CD4-positive, CD25-positive, alpha-beta regulatory T cell (primary cell): Measurements from ENCODE around the gene SMTN. TPM values are rescaled to one million over a fixed set of nuclear protein-coding genes. Genes with fewer than 3 reads are reported as not detected.

Source experiments
- ATAC-seq, 2 donors: fragments of 150-1000 bp; cut with Tn5 transposase; one replicate each; pipeline ENCODE4 v1.10.0; 2021; ENCODE audit warnings: low read depth in 2 of 2, moderate number of reproducible peaks in 2 of 2, moderate library complexity in 1 of 2
- DNase-seq, 3 donors: peaks; one replicate each; pipeline versions ENCODE4 v3.0.0 to v3.0.0-alpha.2; 2012 to 2022; ENCODE audit warnings: mixed read lengths in 1 of 3
- H3K27ac ChIP-seq: one replicate; pipeline ENCODE4 v1.7.0; 2013; ENCODE audit warnings: mild to moderate bottlenecking, low read length; ENCODE audit not compliant: insufficient read depth, poor library complexity, severe bottlenecking
- H3K27me3 ChIP-seq: one replicate; pipeline ENCODE4 v1.7.0; 2013; ENCODE audit warnings: low read length; ENCODE audit not compliant: control insufficient read depth, insufficient read depth
- H3K36me3 ChIP-seq: one replicate; pipeline ENCODE4 v1.7.0; 2013; ENCODE audit warnings: mild to moderate bottlenecking, low read length, moderate library complexity; ENCODE audit not compliant: control insufficient read depth, insufficient read depth
- H3K4me1 ChIP-seq: 2 replicates; pipeline ENCODE4 v1.7.0; 2013; ENCODE audit warnings: mild to moderate bottlenecking, low read length; ENCODE audit not compliant: insufficient read depth, control insufficient read depth, poor library complexity, severe bottlenecking
- H3K4me3 ChIP-seq: one replicate; pipeline ENCODE4 v1.7.0; 2013; ENCODE audit warnings: low read depth, mild to moderate bottlenecking, low read length, moderate library complexity
- H3K9me3 ChIP-seq, 2 experiments: 1 replicate in 1 of 2; 2 replicates in 1 of 2; pipeline ENCODE4 v1.7.0; 2013; ENCODE audit warnings: low read length in 2 of 2, mild to moderate bottlenecking in 1 of 2, moderate library complexity in 1 of 2; ENCODE audit not compliant: control insufficient read depth in 2 of 2
- H3K27ac Mint-ChIP-seq, 3 donors: one replicate each; pipeline ENCODE4 v1.8.0; 2020 to 2022; ENCODE audit warnings: mild to moderate bottlenecking in 3 of 3, mixed read lengths in 3 of 3, moderate library complexity in 2 of 3
- H3K27me3 Mint-ChIP-seq: one replicate; pipeline ENCODE4 v1.8.0; 2022; ENCODE audit warnings: mild to moderate bottlenecking, mixed read lengths
- H3K36me3 Mint-ChIP-seq: one replicate; pipeline ENCODE4 v1.8.0; 2020; ENCODE audit warnings: mixed read lengths
- H3K4me1 Mint-ChIP-seq, 4 donors: one replicate each; pipeline ENCODE4 v1.8.0; 2020 to 2022; ENCODE audit warnings: mixed read lengths in 4 of 4, mild to moderate bottlenecking in 1 of 4
- H3K4me3 Mint-ChIP-seq, 4 donors: one replicate each; pipeline ENCODE4 v1.8.0; 2020 to 2022; ENCODE audit warnings: mild to moderate bottlenecking in 4 of 4, mixed read lengths in 4 of 4, moderate library complexity in 3 of 4
- H3K9me3 Mint-ChIP-seq, 7 donors: one replicate each; pipeline ENCODE4 v1.8.0; 2020 to 2022; ENCODE audit warnings: mixed read lengths in 7 of 7, mild to moderate bottlenecking in 3 of 7, moderate library complexity in 2 of 7
- polyA plus RNA-seq, 4 donors: library from polyadenylated mRNA; unstranded; fragments of 300-500 nt; fragmentation: Illumina TruSeq; gene quantifications; one replicate each; pipeline ENCODE4 v1.2.3, GENCODE V29; 2021
- total RNA-seq: library from RNA; stranded (reverse); gene quantifications from one replicate; pipeline ENCODE4 v1.2.3, GENCODE V29; 2022

The SMTN gene
- total and polyA plus RNA-seq, 5 donors from 2014 or later: 0.33 to 6.5 (median 0.63) TPM; not detected in 1

DNA sequence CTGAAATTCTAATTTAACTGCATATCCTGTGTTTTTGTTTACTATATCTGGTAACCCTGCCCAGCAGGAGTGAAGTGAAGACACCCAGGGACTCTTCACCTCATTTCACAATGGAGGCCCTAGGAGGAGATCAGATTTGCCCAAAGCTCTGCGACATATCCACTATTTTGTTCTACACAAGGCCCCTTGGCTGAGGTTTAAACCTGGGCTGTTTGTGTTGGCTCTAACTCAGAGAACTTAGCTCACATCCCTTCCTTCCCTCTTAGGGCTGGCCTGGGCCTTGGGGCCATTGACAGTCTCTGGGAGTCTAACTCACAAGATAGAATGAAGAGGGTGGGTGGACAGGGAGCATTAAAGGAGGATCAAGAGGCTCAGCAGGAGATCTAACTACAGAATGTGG lies 67.4 kb downstream of the SMTN start:
- no peaks in the 10 kb centered on the region for H3K36me3 Mint-ChIP-seq
- no peak overlapping the region for H3K4me3 ChIP-seq
- H3K9me3 Mint-ChIP-seq: peaks cover 0 to 6% (median 2%) of the 10 kb centered on the region in 7 donors
- no peaks in the 10 kb centered on the region for H3K36me3 ChIP-seq
- H3K27me3 Mint-ChIP-seq: peaks cover 22% of the 10 kb centered on the region
- ATAC-seq (no peak), DNase-seq (no peak)
- no peaks in the 10 kb centered on the region for H3K4me1 Mint-ChIP-seq
- H3K9me3 ChIP-seq: peaks cover 0 to 5% of the 10 kb centered on the region in 2 experiments
- no peak overlapping the region for H3K4me3 Mint-ChIP-seq
- no peak overlapping the region for H3K27ac ChIP-seq
- H3K27me3 ChIP-seq: peaks cover 5% of the 10 kb centered on the region
- H3K27ac Mint-ChIP-seq: no peak overlapping the region
- H3K4me1 ChIP-seq: no peaks in the 10 kb centered on the region

DNA sequence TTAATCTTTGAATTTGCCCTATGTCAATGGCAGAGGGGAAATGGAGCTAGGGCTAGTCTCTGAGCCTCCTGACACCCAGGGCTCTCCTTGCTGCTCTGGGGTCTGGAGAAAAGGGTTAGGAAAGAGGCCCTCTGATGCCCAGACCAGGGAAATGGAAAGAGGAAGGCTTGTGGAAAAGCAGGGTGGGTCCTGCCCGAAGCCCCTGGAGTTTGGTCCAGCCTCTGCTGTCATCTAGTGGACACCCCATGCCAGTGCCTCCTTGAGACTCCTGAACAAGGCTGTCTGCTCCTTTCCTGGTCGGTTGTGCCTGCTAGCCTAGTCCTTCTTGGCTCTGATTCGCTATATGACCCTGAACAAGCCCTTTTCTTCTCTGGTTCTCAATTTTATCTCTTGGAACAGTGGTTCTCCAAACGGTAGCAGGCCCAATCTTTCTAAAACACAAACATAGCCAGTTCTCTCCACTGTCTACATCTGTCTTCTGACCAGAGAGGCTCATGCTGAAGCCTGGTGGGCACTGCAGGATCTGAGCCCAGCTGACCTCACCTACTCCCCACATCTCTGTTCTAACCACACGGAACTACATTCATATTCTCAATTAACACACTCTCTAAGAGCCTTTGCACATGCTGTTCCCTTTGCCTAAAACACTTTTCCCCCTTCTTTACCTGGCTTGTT lies 68.0 kb downstream of the SMTN start:
- peaks cover 0 to 6% (median 2%) of the 10 kb centered on the region in 7 donors for H3K9me3 Mint-ChIP-seq
- Histone ChIP-seq H3K36me3 (no peaks in the 10 kb centered on the region), H3K27me3 (peaks cover 5% of the 10 kb centered on the region), H3K4me3 (no peak overlapping the region), H3K4me1 (no peaks in the 10 kb centered on the region), H3K27ac (no peak overlapping the region), H3K9me3 (peaks cover 0 to 5% of the 10 kb centered on the region in 2 experiments)
- H3K4me1 Mint-ChIP-seq: no peaks in the 10 kb centered on the region
- H3K36me3 Mint-ChIP-seq: no peaks in the 10 kb centered on the region
- peaks cover 22% of the 10 kb centered on the region for H3K27me3 Mint-ChIP-seq
- H3K4me3 Mint-ChIP-seq: no peak overlapping the region
- ATAC-seq (no peak), DNase-seq (peak in 2 of 3 donors; percentile 12 to 40)
- H3K27ac Mint-ChIP-seq: peak overlapping the region in 1 of 3 donors; percentile 33

DNA sequence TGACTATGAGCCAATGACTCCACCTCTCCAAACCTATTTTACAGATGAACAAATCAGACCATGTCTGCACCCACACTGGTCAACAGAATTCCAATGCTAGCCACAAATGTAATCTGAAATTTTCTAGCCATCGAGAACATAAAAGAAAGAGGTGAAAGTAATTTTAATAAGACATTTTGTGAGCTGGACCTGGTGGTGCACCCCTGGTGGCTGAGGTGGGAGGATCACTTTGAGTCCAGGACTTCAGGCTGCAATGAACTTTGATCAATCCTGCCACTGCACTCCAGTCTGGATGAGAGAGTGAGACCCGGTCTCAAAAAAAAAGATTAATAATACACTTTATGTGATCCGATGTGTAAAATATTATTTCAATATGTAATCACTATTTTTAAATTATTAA lies 69.5 kb downstream of the SMTN start:
- DNase-seq (no peak), ATAC-seq (no peak)
- Mint-ChIP-seq H3K9me3 (peaks cover 0 to 3% (median 0%) of the 10 kb centered on the region in 7 donors), H3K27me3 (peaks cover 24% of the 10 kb centered on the region), H3K4me3 (no peak overlapping the region), H3K27ac (no peak overlapping the region), H3K4me1 (no peaks in the 10 kb centered on the region), H3K36me3 (no peaks in the 10 kb centered on the region)
- H3K27me3 ChIP-seq: peaks cover 5% of the 10 kb centered on the region
- H3K4me3 ChIP-seq: no peak overlapping the region
- H3K27ac ChIP-seq: no peak overlapping the region
- H3K36me3 ChIP-seq: no peaks in the 10 kb centered on the region
- peaks cover 0 to 5% of the 10 kb centered on the region in 2 experiments for H3K9me3 ChIP-seq
- H3K4me1 ChIP-seq: no peaks in the 10 kb centered on the region

DNA sequence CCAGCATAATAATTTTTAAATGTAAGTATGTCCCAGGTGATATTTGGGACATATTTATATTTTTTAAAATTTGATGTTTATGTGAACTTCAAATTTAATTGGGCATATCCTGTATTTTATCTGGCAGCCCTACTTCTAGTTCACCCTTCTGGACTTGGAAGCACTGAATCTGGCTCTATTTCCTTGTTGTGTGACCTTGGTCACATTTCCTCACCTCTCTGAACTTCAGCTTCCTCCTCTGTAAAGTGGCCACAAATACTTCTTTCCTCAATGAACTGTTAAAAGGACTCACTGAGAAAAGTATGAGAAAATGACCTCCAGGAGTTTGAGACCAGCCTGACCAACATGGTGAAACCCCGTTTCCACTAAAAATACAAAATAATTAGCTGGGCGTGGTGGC lies 70.8 kb downstream of the SMTN start:
- H3K27me3 ChIP-seq: peaks cover 5% of the 10 kb centered on the region
- H3K27ac ChIP-seq: no peak overlapping the region
- Mint-ChIP-seq H3K4me3 (no peak overlapping the region), H3K27ac (no peak overlapping the region), H3K27me3 (peaks cover 29% of the 10 kb centered on the region), H3K4me1 (no peaks in the 10 kb centered on the region), H3K36me3 (no peaks in the 10 kb centered on the region), H3K9me3 (peaks cover 0 to 3% (median 0%) of the 10 kb centered on the region in 7 donors)
- no peak for DNase-seq
- peaks cover 0 to 5% of the 10 kb centered on the region in 2 experiments for H3K9me3 ChIP-seq
- no peak for ATAC-seq
- H3K4me1 ChIP-seq: no peaks in the 10 kb centered on the region
- no peak overlapping the region for H3K4me3 ChIP-seq
- H3K36me3 ChIP-seq: no peaks in the 10 kb centered on the region

DNA sequence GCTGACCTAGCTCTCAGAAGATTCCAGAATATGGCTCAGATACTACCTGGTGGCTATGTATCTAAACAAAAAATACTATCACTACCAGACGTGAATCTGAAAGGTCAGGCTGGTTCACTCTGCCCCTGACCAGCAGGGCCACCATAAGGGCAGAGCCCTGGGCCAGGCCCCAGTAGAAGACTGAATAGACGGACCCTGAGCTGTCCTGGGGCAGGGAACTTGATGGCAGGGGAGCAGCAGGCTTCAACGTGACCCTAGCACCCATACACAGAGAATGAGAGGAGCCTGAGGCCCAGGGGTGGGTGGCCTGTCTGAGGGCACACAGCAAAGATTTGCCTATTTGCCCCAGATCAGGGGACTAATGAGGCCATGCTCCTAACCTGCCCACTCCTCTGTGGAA lies 72.2 kb downstream of the SMTN start:
- no peak overlapping the region for H3K27ac ChIP-seq
- no peaks in the 10 kb centered on the region for H3K4me1 Mint-ChIP-seq
- H3K27ac Mint-ChIP-seq: no peak overlapping the region
- no peaks in the 10 kb centered on the region for H3K9me3 ChIP-seq
- no peak overlapping the region for H3K4me3 Mint-ChIP-seq
- no peaks in the 10 kb centered on the region for H3K27me3 ChIP-seq
- ATAC-seq (no peak), DNase-seq (no peak)
- no peak overlapping the region for H3K4me3 ChIP-seq
- no peaks in the 10 kb centered on the region for H3K36me3 ChIP-seq
- H3K36me3 Mint-ChIP-seq: no peaks in the 10 kb centered on the region
- H3K27me3 Mint-ChIP-seq: peaks cover 29% of the 10 kb centered on the region
- H3K4me1 ChIP-seq: no peaks in the 10 kb centered on the region
- peaks cover 0 to 3% (median 0%) of the 10 kb centered on the region in 7 donors for H3K9me3 Mint-ChIP-seq

Other genes with a start within 250 kb of the SMTN start
- gene MORC2, start 112.5 kb upstream of the SMTN start, total RNA-seq: 39.0 TPM
- 10 to 100 TPM in 3 of 4 donors, 1 to 10 TPM in 1; 7.6 to 21.2 (median 16.4) TPM for gene MORC2, start 112.5 kb upstream of the SMTN start, polyA plus RNA-seq
- 90.9 TPM for gene TUG1, start 112.1 kb upstream of the SMTN start, total RNA-seq
- gene TUG1, start 112.1 kb upstream of the SMTN start, polyA plus RNA-seq: 10 to 100 TPM; 18.2 to 24.9 (median 20.7) TPM
- gene SELENOM, start 26.2 kb downstream of the SMTN start, total RNA-seq: 30.6 TPM
- gene SELENOM, start 26.2 kb downstream of the SMTN start, polyA plus RNA-seq: 100 to 1,000 TPM; 113 to 142 (median 133) TPM
- gene INPP5J, start 41.6 kb downstream of the SMTN start, total RNA-seq: not detected
- gene INPP5J, start 41.6 kb downstream of the SMTN start, polyA plus RNA-seq: under 1 TPM in 1 of 4 donors, not detected in 3; 0.47 TPM
- not detected for gene PLA2G3, start 59.2 kb downstream of the SMTN start, total RNA-seq
- gene PLA2G3, start 59.2 kb downstream of the SMTN start, polyA plus RNA-seq: not detected
- gene RNF185, start 78.9 kb downstream of the SMTN start, total RNA-seq: 13.8 TPM
- gene RNF185, start 78.9 kb downstream of the SMTN start, polyA plus RNA-seq: 10 to 100 TPM; 23.6 to 34.7 (median 30.4) TPM
- gene LIMK2, start 131.0 kb downstream of the SMTN start, total RNA-seq: 42.4 TPM
- gene LIMK2, start 131.0 kb downstream of the SMTN start, polyA plus RNA-seq: 10 to 100 TPM; 22.4 to 33.2 (median 24.9) TPM
- gene PIK3IP1, start 211.2 kb downstream of the SMTN start, total RNA-seq: 534 TPM
- 100 to 1,000 TPM; 425 to 700 (median 557) TPM for gene PIK3IP1, start 211.2 kb downstream of the SMTN start, polyA plus RNA-seq